Measurements from ENCODE around the gene CDC20. TPM values are rescaled to one million over a fixed set of nuclear protein-coding genes. Genes with fewer than 3 reads are reported as not detected.

CDC20 gene
- total RNA-seq, 1 donor from 2014 or later = 166 TPM

DNA sequence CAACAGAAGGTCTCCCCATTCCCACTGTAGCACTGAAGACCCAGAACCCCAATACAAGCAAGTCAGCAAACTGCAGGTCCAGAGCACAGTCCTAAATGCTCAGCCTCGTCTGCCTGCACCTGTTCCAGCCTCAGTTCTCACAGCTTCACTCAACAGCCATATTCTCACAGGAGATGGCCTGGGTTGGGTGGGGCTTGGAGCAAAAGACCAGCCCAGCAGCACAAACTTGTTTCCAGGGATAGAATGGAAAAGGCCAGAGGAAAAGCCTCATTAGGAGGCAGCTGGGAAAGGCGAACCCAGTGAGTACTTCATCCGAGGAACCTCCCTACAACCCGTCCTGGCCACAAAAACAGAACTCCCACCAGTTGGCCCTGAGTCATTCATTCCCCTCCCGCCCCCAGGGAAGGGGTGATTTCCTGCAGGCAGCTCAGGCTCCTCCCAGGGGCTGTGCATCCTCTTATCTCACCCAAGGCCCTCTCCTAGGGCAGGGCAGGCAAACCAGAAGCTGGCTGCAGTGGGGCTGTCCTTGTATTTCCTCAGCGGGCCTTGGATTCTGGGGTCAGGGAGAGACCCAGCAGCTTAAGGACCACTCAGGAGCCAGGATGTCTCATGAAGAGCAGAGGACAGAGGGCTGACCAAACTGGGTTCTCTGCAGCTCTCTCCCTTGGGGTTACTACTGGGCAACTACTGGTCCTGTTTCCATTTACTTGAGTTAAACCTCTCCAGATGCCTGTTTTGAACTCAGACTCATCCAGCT lies 28.6 kb upstream of the CDC20 start:
- DNase-seq (ENCODE audit: low read depth) = no peak
- TF ChIP-seq, protein P1, sequence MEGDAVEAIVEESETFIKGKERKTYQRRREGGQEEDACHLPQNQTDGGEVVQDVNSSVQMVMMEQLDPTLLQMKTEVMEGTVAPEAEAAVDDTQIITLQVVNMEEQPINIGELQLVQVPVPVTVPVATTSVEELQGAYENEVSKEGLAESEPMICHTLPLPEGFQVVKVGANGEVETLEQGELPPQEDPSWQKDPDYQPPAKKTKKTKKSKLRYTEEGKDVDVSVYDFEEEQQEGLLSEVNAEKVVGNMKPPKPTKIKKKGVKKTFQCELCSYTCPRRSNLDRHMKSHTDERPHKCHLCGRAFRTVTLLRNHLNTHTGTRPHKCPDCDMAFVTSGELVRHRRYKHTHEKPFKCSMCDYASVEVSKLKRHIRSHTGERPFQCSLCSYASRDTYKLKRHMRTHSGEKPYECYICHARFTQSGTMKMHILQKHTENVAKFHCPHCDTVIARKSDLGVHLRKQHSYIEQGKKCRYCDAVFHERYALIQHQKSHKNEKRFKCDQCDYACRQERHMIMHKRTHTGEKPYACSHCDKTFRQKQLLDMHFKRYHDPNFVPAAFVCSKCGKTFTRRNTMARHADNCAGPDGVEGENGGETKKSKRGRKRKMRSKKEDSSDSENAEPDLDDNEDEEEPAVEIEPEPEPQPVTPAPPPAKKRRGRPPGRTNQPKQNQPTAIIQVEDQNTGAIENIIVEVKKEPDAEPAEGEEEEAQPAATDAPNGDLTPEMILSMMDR (conservative IDR thresholded peaks at IDR 0.05; ENCODE audit: low read depth, low read length) = no peak
- H3K4me3 ChIP-seq (ENCODE audit: low read depth, low read length) = no peak overlapping the region

- TF ChIP-seq, protein P1 (conservative IDR thresholded peaks at IDR 0.05; ENCODE audit: low read depth, low read length) = no peak
Measured at GRCh38 chr1:43331688-43332087, 27.1 kb upstream of the CDC20 start.

GRCh38 chr1:43334453-43335205 lies 24.2 kb upstream of the CDC20 start:
- TF ChIP-seq, protein P1 (conservative IDR thresholded peaks at IDR 0.05; ENCODE audit: low read depth, low read length) = peak; percentile 13
- no peak overlapping the region for H3K4me3 ChIP-seq (ENCODE audit: low read depth, low read length)
- no peak for DNase-seq (ENCODE audit: low read depth)

More at GRCh38 chr1:43331688-43332087, 27.1 kb upstream of the CDC20 start:
- H3K4me3 ChIP-seq (ENCODE audit: low read depth, low read length) = no peak overlapping the region
- DNase-seq (ENCODE audit: low read depth) = no peak

- TF ChIP-seq, protein P1 (conservative IDR thresholded peaks at IDR 0.05; ENCODE audit: low read depth, low read length) = no peak
- no peak within 1 kb of the TSS for H3K4me3 ChIP-seq (ENCODE audit: low read depth, low read length)
- no peak for DNase-seq (ENCODE audit: low read depth)
Measured at GRCh38 chr1:43337588-43337987, 21.2 kb upstream of the CDC20 start, which contains the start of gene MPL. Gene MPL, plus strand, starts transcription at chr1:43337818. Its CDS starts 31 bp downstream, at chr1:43337849.

DNA sequence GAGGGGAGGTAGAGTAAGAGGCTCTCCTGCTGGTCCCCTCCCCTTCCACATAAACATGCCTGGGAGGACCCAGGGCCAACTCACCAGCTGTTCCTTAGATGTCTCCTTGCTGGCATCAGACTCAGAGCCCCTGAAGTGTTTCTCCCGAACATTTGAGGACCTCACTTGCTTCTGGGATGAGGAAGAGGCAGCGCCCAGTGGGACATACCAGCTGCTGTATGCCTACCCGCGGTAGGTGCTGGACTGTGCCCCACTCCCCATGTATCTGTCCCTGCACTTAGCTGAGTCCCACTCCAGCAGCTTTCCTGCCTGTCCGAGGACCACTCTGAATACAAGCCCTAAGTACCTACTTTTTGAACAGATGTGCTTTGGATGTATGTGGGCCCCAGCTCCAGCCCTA lies 20.8 kb upstream of the CDC20 start:
- no peak for DNase-seq (ENCODE audit: low read depth)
- TF ChIP-seq, protein P1 (conservative IDR thresholded peaks at IDR 0.05; ENCODE audit: low read depth, low read length) = no peak
- no peak overlapping the region for H3K4me3 ChIP-seq (ENCODE audit: low read depth, low read length)

GRCh38 chr1:43339584-43340232 lies 19.1 kb upstream of the CDC20 start:
- H3K4me3 ChIP-seq (ENCODE audit: low read depth, low read length) = no peak overlapping the region
- DNase-seq (ENCODE audit: low read depth) = no peak
- TF ChIP-seq, protein P1 (conservative IDR thresholded peaks at IDR 0.05; ENCODE audit: low read depth, low read length) = no peak

Measured in epithelial cell of proximal tubule (primary cell).